NCI-H2107 (cell line): Measurements from ENCODE around the gene CAMSAP1.

Experiments
- DNase-seq: peaks from one replicate; lab custom pipeline; 2025; lab: John Stamatoyannopoulos, UW

The CAMSAP1 gene

DNA sequence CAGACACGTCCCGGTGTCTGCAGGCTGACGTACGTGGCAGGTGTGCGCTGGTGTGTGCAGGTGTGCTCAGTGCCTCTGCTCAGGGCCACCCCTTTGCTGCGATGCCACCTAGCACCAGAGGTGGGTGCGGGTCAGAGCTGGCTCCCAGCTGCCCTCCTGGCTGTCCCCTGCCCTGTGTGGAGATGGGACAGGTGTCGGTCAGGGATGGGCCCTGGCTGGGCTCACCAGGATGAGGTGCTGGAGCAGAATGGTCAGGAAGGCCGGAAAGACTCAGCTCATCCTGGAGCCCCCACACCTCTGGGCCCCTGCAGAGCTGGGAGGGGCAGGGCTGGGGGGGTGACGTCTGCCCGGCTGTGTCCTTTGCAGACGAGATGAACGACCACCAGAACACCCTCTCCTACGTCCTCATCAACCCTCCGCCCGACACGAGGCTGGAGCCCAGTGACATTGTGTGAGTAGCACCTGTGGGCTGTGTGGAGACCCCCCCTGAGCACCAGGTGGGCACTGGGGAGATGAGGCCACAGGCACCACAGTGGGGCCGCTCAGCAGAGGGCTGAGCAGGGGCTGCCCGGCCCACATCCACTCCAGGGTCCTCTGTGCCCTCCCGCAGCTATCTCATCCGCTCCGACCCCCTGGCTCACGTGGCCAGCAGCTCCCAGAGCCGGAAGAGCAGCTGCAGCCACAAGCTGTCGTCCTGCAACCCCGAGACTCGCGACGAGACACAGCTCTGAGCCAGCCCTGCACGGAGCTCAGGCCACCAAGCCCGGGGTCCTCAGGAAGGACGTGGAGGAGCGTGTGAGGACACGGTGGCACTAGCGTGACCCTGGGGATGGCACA, 115.7 kb downstream of the CAMSAP1 start:
- no peak for DNase-seq

DNA sequence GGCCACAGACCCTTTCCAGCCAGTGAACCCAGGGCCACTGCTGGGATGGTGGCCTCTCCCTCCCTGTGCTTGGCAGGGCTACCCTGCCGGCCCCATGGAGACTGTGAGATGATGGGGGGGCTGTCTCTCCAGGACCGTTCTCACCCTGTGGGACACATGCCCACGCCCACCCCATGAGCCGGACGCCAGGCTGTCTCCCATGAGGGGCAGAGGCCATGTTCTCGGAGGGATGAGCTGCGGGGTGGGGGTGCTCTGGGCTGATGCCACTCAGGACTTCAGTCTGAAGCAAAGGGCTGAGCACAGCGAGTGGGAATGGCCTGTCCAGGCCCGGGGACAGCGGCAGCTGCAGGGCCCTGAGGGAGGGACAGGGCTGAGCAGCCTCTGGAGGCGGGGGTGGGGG, 116.5 kb downstream of the CAMSAP1 start:
- no peak for DNase-seq

- no peak for DNase-seq
Observed at GRCh38 chr9:135790356-135790755, 117.0 kb downstream of the CAMSAP1 start.

GRCh38 chr9:135789838-135790291, 117.5 kb downstream of the CAMSAP1 start:
- no peak for DNase-seq

GRCh38 chr9:135788576-135789300, 118.6 kb downstream of the CAMSAP1 start:
- DNase-seq, result no peak

DNA sequence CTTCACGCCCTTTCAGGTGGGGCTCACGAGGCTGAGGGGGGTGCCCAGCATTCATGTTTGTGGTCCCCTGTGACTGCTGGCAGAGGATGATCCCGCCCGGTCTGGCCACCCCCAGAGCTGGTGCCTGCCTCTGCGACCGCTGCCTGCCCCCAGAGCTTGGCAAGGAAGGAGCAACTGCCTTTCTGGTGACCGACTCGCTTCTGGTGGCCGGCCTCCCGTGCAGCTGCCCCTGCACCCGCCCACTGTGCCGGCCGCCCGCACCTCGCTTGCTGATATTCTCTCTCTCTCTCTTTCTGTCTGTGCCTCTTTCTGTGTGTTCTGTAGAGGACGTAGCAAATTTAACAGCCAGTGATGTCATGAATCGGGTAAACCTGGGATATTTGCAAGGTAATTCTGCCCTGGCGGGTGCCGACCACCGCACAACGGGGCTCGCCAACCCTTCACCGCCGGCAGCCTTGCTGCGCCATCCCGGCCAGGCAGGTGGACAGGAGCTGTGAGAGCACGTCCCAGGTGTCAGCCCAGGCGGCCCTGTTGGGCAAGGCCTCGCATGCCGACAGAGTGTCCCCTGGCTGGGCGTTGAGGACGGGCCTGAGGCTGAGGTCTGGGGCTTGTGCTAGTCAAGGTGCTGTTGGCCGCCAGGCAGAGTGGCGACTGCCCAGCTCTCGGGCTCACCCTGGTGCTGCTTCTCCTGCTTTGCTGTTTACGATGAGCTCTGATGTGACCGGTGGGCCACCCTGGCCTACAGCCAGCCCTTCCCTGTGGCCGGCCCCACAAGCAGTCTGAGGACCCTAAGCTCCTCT, 119.4 kb downstream of the CAMSAP1 start:
- no peak for DNase-seq

GRCh38 chr9:135787317-135787716, 120.0 kb downstream of the CAMSAP1 start:
- no peak for DNase-seq

DNA sequence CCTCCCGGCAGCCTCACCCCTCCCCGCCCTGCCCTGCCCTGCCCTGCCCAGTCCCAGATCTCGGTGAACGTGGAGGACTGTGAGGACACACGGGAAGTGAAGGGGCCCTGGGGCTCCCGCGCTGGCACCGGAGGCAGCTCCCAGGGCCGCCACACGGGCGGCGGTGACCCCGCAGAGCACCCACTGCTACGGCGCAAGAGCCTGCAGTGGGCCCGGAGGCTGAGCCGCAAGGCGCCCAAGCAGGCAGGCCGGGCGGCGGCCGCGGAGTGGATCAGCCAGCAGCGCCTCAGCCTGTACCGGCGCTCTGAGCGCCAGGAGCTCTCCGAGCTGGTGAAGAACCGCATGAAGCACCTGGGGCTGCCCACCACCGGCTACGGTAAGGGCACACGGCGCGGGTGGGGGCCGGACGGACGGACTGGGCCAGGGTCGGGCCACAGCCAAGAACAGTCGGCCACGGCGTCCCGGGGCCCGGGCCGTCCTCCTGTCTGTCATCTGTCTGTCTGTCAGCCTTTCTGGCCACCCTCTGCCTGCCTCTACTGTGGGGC, 121.1 kb downstream of the CAMSAP1 start:
- no peak for DNase-seq

DNA sequence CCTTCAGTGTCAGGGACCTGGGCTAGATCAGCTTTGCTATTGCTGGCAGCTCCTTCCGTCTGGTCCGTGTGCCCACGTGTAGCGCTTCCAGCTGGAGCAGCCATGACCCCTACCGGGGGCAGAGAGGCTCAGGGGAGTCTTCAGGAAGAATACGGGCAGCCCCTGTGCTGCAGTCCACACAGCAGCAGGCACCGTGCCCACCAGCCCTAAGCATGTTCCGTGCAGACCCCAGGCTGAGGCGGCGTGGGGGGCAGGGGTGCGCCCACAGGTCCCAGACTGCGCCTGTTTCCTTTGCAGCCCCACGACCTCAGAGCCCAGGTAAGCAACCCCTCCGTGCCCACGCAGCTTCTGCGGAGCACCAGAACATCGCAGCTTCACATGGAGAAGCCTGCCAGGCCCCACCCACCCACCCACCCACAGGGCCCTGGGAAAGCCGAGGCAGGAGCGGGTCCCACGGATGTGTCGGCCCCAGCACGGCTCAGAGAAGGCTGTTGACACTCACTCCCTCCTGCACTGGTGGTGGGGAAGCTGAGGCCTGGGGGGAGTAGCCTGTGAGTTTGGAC, 122.3 kb downstream of the CAMSAP1 start:
- no peak for DNase-seq

DNA sequence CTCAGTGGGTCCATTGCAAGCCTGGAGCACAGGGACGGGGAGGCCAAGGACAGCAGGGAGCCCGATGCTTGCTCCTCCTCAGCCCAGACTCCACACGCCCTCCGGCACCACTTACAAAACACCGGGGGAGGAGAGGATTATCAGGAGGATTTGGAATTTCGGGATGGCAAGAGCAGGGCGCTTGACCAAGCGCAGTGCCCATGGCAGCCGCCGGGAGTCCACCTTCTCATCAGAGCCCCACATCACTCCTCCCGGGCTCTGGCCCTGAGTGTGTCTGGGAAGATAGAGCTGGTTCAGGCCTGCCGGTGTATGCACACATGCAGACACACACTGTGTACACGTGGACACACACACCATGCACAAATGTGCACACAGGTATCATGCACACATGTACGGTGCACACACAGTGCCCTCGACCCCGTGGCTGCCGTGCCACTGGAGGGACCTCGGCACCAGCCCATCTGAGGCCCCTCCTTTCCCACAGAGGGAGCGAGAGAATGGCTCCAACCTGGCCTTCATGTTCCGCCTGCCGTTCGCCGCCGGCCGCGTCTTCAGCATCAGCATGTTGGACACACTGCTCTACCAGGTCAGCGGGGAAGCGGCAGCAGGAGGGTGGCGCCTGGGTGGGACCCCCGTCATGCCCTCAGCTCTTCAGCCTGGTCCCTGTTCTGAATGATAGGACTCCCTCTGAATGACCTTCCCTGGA, 123.7 kb downstream of the CAMSAP1 start:
- DNase-seq, result no peak

- DNase-seq, result no peak
Observed at GRCh38 chr9:135782946-135783345, 124.4 kb downstream of the CAMSAP1 start.

DNA sequence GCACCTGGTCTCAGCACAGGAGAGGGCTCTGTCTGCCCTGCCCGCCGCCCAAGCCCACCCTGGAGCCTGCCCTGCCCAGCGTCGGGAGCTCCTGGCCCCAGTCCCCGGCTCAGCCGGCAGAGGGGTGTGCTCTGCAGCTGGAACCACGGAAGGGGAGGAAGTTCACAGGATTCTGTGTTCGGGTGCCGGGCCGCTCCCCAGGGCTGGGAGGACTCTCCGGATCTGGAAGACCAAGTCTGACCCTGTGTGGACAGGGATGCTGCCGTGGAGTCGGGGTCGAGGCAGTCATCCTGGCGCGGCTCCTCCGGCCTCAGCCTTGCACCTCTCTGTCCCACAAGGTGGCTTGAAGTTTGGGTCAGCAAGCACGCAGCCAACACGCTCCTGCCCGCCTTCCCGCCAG, 126.7 kb downstream of the CAMSAP1 start:
- DNase-seq, result no peak

DNA sequence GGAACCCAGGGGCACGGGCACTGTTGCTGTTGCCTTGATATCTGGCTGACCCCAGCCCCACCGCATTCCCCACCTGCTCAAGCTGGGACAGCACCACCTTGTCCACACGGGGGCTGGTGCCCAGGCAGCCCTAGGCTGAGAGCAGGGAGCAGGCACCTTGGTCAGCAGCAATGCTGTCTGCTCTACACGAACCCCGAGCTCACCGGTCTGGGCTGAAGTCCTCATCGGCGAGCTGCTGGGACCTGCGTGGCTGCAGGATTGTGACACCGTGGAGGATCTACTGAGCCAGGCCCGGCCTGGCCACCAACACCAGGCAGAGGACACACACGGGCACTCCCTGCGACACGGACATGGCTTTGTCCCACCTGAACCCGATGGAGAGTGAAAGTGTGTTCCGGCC, 127.3 kb downstream of the CAMSAP1 start:
- DNase-seq, result no peak

DNA sequence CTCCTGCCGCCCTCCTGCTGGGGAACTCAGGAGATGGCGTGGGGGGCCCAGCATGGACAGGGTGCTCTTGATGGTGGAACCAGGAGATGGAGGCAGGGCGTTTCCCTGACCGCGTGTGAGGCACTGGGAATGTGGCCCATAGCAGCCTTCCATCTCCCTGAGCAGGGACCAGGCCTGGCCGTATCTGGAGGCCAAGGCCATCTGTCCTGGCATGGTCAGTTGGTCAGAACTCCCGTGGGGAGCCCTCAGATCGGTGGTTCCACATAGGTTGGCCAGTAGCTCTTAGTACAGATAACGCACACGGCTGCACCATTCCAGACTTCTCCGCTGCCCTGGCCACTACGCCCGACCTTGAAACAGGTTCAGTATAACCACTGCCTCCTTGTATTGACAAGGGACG, 127.8 kb downstream of the CAMSAP1 start:
- DNase-seq, result no peak

DNA sequence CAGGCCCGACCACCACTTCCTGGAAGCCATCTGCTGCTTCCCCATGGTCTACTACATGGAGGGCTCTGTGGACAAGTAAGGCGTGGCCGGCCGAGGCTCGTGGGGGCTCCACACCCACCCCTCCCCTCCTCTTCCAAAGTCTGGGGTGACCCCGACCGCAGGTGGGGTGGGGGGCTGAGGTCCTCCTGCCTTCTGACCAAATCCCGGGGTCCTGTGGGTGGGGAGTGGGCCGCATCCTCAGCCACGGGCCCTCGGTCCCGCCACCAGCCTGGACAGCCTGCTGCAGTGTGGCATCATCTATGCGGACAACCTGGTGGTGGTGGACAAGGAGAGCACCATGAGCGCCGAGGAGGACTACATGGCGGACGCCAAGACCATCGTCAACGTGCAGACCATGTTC, 128.9 kb downstream of the CAMSAP1 start:
- DNase-seq, result no peak

GRCh38 chr9:135777623-135778177, 129.6 kb downstream of the CAMSAP1 start:
- no peak for DNase-seq

DNA sequence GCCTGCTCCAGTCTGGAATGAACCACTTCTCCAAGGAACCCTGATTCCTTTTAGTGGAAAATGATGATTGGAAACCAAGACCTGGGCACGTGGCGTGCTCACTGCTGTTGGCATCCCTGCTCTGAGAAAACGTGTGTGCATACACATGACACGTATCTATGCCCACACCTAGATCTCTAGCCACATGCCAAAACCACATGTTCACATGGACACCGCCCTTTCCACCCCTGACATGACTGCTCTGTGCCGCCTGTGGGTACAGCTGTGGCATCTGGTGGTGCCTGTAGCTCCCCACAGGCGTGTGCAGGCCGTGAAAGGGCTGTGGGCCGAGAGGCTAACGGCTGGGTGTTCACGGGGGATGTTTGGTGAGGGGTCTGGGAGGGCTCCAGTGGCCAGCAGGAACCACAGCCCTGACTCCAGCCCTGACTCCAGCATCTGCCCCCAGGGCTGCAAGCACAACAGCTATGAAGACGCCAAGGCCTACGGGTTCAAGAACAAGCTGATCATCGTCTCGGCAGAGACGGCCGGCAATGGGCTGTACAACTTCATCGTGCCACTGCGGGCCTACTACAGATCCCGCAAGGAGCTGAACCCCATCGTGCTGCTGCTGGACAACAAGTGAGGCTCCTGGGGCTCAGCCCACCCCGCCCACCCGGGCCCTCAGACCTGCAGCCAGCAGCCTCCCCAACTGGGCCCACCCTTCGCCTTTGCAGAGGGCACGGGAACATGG, 130.3 kb downstream of the CAMSAP1 start:
- DNase-seq, result no peak

GRCh38 chr9:135775911-135776310, 131.4 kb downstream of the CAMSAP1 start:
- no peak for DNase-seq

DNA sequence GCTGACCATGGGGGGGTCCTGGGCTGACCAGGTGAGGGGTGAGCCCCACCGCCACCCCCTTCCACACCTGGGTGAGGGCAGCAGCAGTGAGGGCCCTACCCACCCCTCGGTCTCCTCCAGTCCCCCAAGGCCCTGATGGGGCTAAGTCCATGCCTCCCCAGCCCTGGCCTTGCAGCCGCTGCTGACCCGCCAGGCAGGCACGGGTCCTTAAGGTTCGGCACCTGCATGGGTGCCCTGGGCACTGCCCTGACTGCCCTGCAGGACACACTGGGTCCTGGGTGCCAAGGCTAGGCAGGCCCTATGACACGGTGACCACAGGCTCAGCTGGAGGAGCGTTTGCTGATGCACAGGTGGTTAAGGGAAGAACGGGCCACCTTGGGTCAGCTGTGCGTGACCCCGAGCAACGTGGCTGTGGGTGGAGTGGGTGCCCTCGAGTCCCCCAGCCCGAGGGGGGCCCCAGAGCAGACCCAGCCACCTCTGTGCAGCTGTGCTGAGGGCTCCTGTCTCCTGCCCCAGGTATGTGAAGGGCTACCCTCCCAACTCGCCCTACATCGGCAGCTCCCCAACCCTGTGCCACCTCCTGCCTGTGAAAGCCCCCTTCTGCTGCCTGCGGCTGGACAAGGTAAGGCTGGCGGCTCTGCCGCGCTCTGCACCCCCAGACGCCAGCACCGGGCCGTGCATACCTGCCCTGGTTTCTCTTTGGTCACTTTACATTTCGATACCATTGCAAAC, 132.4 kb downstream of the CAMSAP1 start:
- DNase-seq, result no peak
